Measurements from ENCODE around the gene DISC1. TPM values are rescaled to one million over a fixed set of nuclear protein-coding genes. Genes with fewer than 3 reads are reported as not detected.

DISC1 gene
- total RNA-seq, 1 experiment from 2014 or later = 1.8 TPM

- ChIA-PET POLR2A (ENCODE audit: low non-redundant PET) (no interaction called here), CTCF (no interaction called here)
- no peak overlapping the region for H3K27ac ChIP-seq (ENCODE audit: low read depth, low read length, poor library complexity, severe bottlenecking)
- H3K9me3 ChIP-seq (ENCODE audit: low read depth, low read length, poor library complexity, severe bottlenecking) = no peaks in the 10 kb centered on the region
- H3K27me3 ChIP-seq (replicated peaks; ENCODE audit: insufficient read depth, low read depth, low read length, poor library complexity) = no peaks in the 10 kb centered on the region
- TF ChIP-seq, protein P1, sequence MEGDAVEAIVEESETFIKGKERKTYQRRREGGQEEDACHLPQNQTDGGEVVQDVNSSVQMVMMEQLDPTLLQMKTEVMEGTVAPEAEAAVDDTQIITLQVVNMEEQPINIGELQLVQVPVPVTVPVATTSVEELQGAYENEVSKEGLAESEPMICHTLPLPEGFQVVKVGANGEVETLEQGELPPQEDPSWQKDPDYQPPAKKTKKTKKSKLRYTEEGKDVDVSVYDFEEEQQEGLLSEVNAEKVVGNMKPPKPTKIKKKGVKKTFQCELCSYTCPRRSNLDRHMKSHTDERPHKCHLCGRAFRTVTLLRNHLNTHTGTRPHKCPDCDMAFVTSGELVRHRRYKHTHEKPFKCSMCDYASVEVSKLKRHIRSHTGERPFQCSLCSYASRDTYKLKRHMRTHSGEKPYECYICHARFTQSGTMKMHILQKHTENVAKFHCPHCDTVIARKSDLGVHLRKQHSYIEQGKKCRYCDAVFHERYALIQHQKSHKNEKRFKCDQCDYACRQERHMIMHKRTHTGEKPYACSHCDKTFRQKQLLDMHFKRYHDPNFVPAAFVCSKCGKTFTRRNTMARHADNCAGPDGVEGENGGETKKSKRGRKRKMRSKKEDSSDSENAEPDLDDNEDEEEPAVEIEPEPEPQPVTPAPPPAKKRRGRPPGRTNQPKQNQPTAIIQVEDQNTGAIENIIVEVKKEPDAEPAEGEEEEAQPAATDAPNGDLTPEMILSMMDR (conservative IDR thresholded peaks at IDR 0.05; ENCODE audit: low read depth, low read length) = no peak
- no peak for TF ChIP-seq EZH2 (IDR thresholded peaks at IDR 0.05; ENCODE audit: borderline replicate concordance, low read depth, low read length, poor library complexity, severe bottlenecking)
- DNase-seq (ENCODE audit: low spot score) = no peak
- BruUV-seq (replicated peaks) = no TSS peak
- no peaks in the 10 kb centered on the region for H3K36me3 ChIP-seq (ENCODE audit: insufficient read depth, low read length, poor library complexity, severe bottlenecking)
- H3K4me3 ChIP-seq (ENCODE audit: low read depth, low read length, poor library complexity, severe bottlenecking) = no peak overlapping the region
- intact Hi-C loops (cut with micrococcal nuclease; ENCODE audit: unreplicated experiment) = no loop called here
- H3K4me1 ChIP-seq (ENCODE audit: insufficient read depth, low read length, poor library complexity, severe bottlenecking) = peaks cover 2% of the 10 kb centered on the region
Measured at GRCh38 chr1:231676487-231676886, 49.9 kb downstream of the DISC1 start.

DNA sequence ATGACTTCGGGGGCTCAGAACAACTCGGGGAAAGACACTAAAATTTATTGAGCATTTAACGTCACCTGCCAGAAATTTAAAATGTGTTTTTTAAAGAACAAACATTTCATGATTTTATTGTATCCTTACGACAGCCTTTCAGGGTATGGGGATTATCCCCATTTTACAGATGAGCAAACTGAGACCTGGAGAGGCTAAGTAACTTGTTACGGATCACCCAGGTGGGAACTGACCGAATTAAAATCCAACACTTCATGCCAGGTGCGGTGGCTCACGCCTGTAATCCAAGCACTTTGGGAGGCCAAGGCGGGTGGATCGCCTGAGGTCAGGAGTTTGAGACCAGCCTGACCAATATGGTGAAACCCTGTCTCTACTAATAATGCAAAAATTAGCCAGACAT is 50.9 kb downstream of the DISC1 start:
- intact Hi-C loops (cut with micrococcal nuclease; ENCODE audit: unreplicated experiment) = no loop called here
- DNase-seq (ENCODE audit: low spot score) = no peak
- Histone ChIP-seq H3K27me3 (replicated peaks; ENCODE audit: insufficient read depth, low read depth, low read length, poor library complexity) (no peaks in the 10 kb centered on the region), H3K27ac (ENCODE audit: low read depth, low read length, poor library complexity, severe bottlenecking) (no peak overlapping the region), H3K9me3 (ENCODE audit: low read depth, low read length, poor library complexity, severe bottlenecking) (no peaks in the 10 kb centered on the region), H3K36me3 (ENCODE audit: insufficient read depth, low read length, poor library complexity, severe bottlenecking) (no peaks in the 10 kb centered on the region), H3K4me1 (ENCODE audit: insufficient read depth, low read length, poor library complexity, severe bottlenecking) (peaks cover 2% of the 10 kb centered on the region), H3K4me3 (ENCODE audit: low read depth, low read length, poor library complexity, severe bottlenecking) (no peak overlapping the region)
- BruUV-seq (replicated peaks) = no TSS peak
- no peak for TF ChIP-seq EZH2 (IDR thresholded peaks at IDR 0.05; ENCODE audit: borderline replicate concordance, low read depth, low read length, poor library complexity, severe bottlenecking)
- TF ChIP-seq, protein P1 (conservative IDR thresholded peaks at IDR 0.05; ENCODE audit: low read depth, low read length) = no peak
- POLR2A ChIA-PET (ENCODE audit: low non-redundant PET) = no interaction called here
- CTCF ChIA-PET = no interaction called here

DNA sequence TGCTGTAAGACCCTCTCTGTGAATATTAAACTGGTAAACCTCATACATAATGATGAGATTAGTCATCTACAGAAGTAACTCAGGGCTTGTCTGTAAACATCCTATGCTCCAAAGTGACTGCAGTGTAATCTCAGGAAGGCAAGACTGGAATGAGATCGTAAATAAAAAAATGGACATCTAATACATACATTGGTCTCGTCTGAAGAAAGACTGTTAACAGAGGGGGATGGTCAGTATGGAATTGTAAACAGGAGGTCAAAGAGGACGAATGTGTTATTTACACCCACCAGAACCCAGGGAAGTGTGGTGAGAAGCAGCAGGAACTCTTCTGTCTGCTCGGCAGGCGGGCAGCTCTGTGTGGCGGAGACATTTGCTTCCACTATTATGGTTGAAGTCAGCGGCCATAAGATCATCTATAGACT is 51.4 kb downstream of the DISC1 start:
- CTCF ChIA-PET = no interaction called here
- TF ChIP-seq, protein P1 (conservative IDR thresholded peaks at IDR 0.05; ENCODE audit: low read depth, low read length) = no peak
- no peak for TF ChIP-seq EZH2 (IDR thresholded peaks at IDR 0.05; ENCODE audit: borderline replicate concordance, low read depth, low read length, poor library complexity, severe bottlenecking)
- intact Hi-C loops (cut with micrococcal nuclease; ENCODE audit: unreplicated experiment) = no loop called here
- DNase-seq (ENCODE audit: low spot score) = no peak
- H3K27me3 ChIP-seq (replicated peaks; ENCODE audit: insufficient read depth, low read depth, low read length, poor library complexity) = no peaks in the 10 kb centered on the region
- no TSS peak for BruUV-seq (replicated peaks)
- H3K27ac ChIP-seq (ENCODE audit: low read depth, low read length, poor library complexity, severe bottlenecking) = no peak overlapping the region
- no peaks in the 10 kb centered on the region for H3K9me3 ChIP-seq (ENCODE audit: low read depth, low read length, poor library complexity, severe bottlenecking)
- H3K4me3 ChIP-seq (ENCODE audit: low read depth, low read length, poor library complexity, severe bottlenecking) = no peak overlapping the region
- H3K36me3 ChIP-seq (ENCODE audit: insufficient read depth, low read length, poor library complexity, severe bottlenecking) = no peaks in the 10 kb centered on the region
- H3K4me1 ChIP-seq (ENCODE audit: insufficient read depth, low read length, poor library complexity, severe bottlenecking) = peaks cover 2% of the 10 kb centered on the region
- POLR2A ChIA-PET (ENCODE audit: low non-redundant PET) = no interaction called here
